ENCODE results near the gene CAND1. TPM values are rescaled to one million over a fixed set of nuclear protein-coding genes. Genes with fewer than 3 reads are reported as not detected.

Gene CAND1
- polyA plus RNA-seq (ENCODE audit: insufficient read length) = 75.0 TPM

- DNase-seq (ENCODE audit: low read depth) = peak; percentile 98
These were observed at the start of gene CAND1 for GRCh38 chr12:67268896-67269632. Gene CAND1 (plus strand): TSS chr12:67269358. CDS start chr12:67269718, 360 bp downstream.

GRCh38 chr12:67220065-67220464 lies 49.1 kb upstream of the CAND1 start:
- no peak for DNase-seq (ENCODE audit: low read depth)

GRCh38 chr12:67222302-67222701 lies 46.9 kb upstream of the CAND1 start:
- no peak for DNase-seq (ENCODE audit: low read depth)

- no peak for DNase-seq (ENCODE audit: low read depth)
These were observed 45.9 kb upstream of the CAND1 start for GRCh38 chr12:67223225-67223624.

- no peak for DNase-seq (ENCODE audit: low read depth)
These were observed 31.9 kb upstream of the CAND1 start for GRCh38 chr12:67237231-67237630.

GRCh38 chr12:67239061-67239460 lies 30.1 kb upstream of the CAND1 start:
- DNase-seq (ENCODE audit: low read depth) = no peak

- no peak for DNase-seq (ENCODE audit: low read depth)
These were observed 27.7 kb upstream of the CAND1 start for GRCh38 chr12:67241482-67241881.

GRCh38 chr12:67243260-67243659 lies 25.9 kb upstream of the CAND1 start:
- DNase-seq (ENCODE audit: low read depth) = no peak

- DNase-seq (ENCODE audit: low read depth) = no peak
These were observed 23.6 kb upstream of the CAND1 start for GRCh38 chr12:67245571-67245970.

- DNase-seq (ENCODE audit: low read depth) = no peak
These were observed 18.1 kb upstream of the CAND1 start for GRCh38 chr12:67251012-67251411.

- DNase-seq (ENCODE audit: low read depth) = no peak
These were observed 14.7 kb upstream of the CAND1 start for GRCh38 chr12:67254372-67255026.

- DNase-seq (ENCODE audit: low read depth) = no peak
These were observed 12.5 kb upstream of the CAND1 start for GRCh38 chr12:67256649-67257048.

- DNase-seq (ENCODE audit: low read depth) = no peak
These were observed 5.7 kb upstream of the CAND1 start for GRCh38 chr12:67263471-67263870.

GRCh38 chr12:67268335-67268895 lies 743 bp upstream of the CAND1 start:
- peak; percentile 99 for DNase-seq (ENCODE audit: low read depth)

- DNase-seq (ENCODE audit: low read depth) = no peak
These were observed 745 bp downstream of the CAND1 start for GRCh38 chr12:67269633-67270573.

- no peak for DNase-seq (ENCODE audit: low read depth)
These were observed 1.5 kb downstream of the CAND1 start for GRCh38 chr12:67270622-67271021.

GRCh38 chr12:67271976-67272375 lies 2.8 kb downstream of the CAND1 start:
- no peak for DNase-seq (ENCODE audit: low read depth)

- DNase-seq (ENCODE audit: low read depth) = no peak
These were observed 5.0 kb downstream of the CAND1 start for GRCh38 chr12:67274186-67274585.

- DNase-seq (ENCODE audit: low read depth) = no peak
These were observed 6.3 kb downstream of the CAND1 start for GRCh38 chr12:67275380-67275913.

GRCh38 chr12:67276421-67276820 lies 7.3 kb downstream of the CAND1 start:
- no peak for DNase-seq (ENCODE audit: low read depth)

- DNase-seq (ENCODE audit: low read depth) = no peak
These were observed 10.5 kb downstream of the CAND1 start for GRCh38 chr12:67279637-67280036.

GRCh38 chr12:67280088-67280487 lies 10.9 kb downstream of the CAND1 start:
- no peak for DNase-seq (ENCODE audit: low read depth)

Measured in forelimb muscle (tissue), 1 donor.